ENCODE results near the gene RSU1. TPM values are rescaled to one million over a fixed set of nuclear protein-coding genes. Genes with fewer than 3 reads are reported as not detected.
A peak's percentile ranks its signal among the peaks of the same experiment; 100 is the strongest.

Gene RSU1
- total and polyA plus RNA-seq, 10 of the 15 experiments (the other 5 are each of a cell fraction or from before 2014, with no cell fraction given), result 49.2 to 139 (median 81.3) TPM

DNA sequence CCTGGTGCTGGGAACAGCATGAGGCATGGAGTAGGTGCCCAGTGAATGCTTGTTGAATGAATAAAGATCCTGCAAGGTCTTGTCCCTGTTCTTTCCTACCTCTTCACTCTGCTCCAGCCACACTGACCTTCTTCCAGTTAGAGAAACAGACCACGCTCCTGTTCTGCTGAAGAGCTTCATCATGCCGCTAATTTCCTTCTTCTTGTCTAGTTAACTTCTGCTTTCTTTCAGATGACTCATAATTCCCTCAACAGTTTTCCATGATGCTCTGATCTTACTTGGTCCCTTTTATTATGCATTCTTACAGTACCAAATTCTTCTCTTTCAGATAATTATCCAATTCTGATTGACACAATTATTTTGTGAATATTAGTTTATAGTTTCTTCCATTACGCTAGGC lies 236.0 kb downstream of the RSU1 start:
- Histone ChIP-seq H3K4me2 (ENCODE audit: control insufficient read depth, insufficient read depth) (no peak overlapping the region), H3K27ac (ENCODE audit: control insufficient read depth, insufficient read depth) (no peak overlapping the region), H3K9ac (ENCODE audit: control insufficient read depth, insufficient read depth, low read length) (no peak overlapping the region), H3K27me3 (replicated peaks in 1 of 2; ENCODE audit: control insufficient read depth in 2 of 2, insufficient read depth in 2 of 2, low read length in 1 of 2) (no peaks in the 10 kb centered on the region), H3K4me1 (ENCODE audit: control insufficient read depth, insufficient read depth, low read length) (peaks cover 18% of the 10 kb centered on the region), H3K79me2 (ENCODE audit: control insufficient read depth, insufficient read depth, low read length) (no peaks in the 10 kb centered on the region), H4K20me1 (ENCODE audit: control insufficient read depth, insufficient read depth) (no peaks in the 10 kb centered on the region), H3K4me3 (no peak overlapping the region), H3K36me3 (ENCODE audit: control insufficient read depth in 2 of 2, insufficient read depth in 2 of 2, low read length in 1 of 2) (no peaks in the 10 kb centered on the region), H2AFZ (ENCODE audit: control insufficient read depth, low read depth, low read length) (no peak overlapping the region), H3K9me3 (replicated peaks; ENCODE audit: control insufficient read depth, insufficient read depth, low read length) (no peaks in the 10 kb centered on the region; the same call in 2 of the 3 replicates)
- in situ Hi-C loops (cut with MboI) (no loop called here), intact Hi-C loops (cut with micrococcal nuclease; ENCODE audit: unreplicated experiment) (loop anchor here (10.0 kb wide), 3 partner anchors 654 to 1714 kb away; partner anchors contain the start of genes DCLRE1C and MEIG1)
- CTCF ChIA-PET, result no interaction called here
- DNase-seq (ENCODE audit: low read depth, low spot score), result no peak
- WGBS (ENCODE audit: insufficient coverage, insufficient replicate concordance, low lambda C conversion rate, missing lambda C conversion rate), result 49% methylated on average over 3 of the region's 3 CpGs
- no TSS peak for BruUV-seq (replicated peaks)
- TF ChIP-seq TCF3 (IDR thresholded peaks at IDR 0.05; ENCODE audit: borderline replicate concordance, insufficient read depth, low read depth, low read length) (no peak), TCF7 (IDR thresholded peaks at IDR 0.05; ENCODE audit: borderline replicate concordance) (no peak), ASH2L (IDR thresholded peaks at IDR 0.05; ENCODE audit: borderline replicate concordance, low read depth) (no peak), RUNX3 (IDR thresholded peaks at IDR 0.05; ENCODE audit: low read length) (no peak), NBN (IDR thresholded peaks at IDR 0.05) (no peak)
- SMC1A ChIA-PET (ENCODE audit: uncharacterized antibody, unreplicated experiment), result no interaction called here
- POLR2A ChIA-PET, result no interaction called here
- ATAC-seq, result no peak
- RAD21 ChIA-PET (ENCODE audit: unreplicated experiment), result no interaction called here
- FAIRE-seq, result no peak

DNA sequence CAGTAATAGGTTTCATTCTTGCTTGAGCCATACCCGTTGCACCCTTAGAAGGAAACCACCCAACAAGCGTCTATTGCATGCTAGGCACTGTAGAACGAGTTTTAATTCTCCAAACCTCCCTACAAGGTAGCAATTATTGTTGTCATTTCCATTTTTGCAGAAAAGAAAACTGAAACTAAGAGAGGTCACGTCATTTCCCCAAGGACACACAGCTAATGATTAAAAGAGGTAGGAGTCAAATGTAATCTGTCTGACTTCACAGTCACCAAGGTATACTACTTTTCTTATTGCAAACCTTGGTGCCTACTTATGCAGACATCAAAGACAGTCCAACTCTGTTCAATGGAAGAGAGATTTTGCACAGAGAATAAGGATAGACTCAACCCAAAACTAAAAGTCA lies 246.5 kb downstream of the RSU1 start:
- H3K9ac ChIP-seq (ENCODE audit: control insufficient read depth, insufficient read depth, low read length), result no peak overlapping the region
- intact Hi-C loops (cut with micrococcal nuclease; ENCODE audit: unreplicated experiment) (loop anchor here (1.0 kb wide), 1 partner anchor 16 kb away; no protein-coding TSS in a partner anchor), in situ Hi-C loops (cut with MboI) (no loop called here)
- H2AFZ ChIP-seq (ENCODE audit: control insufficient read depth, low read depth, low read length), result peak overlapping the region; percentile 3
- DNase-seq (ENCODE audit: low read depth, low spot score), result peak; percentile 69
- H3K4me1 ChIP-seq (ENCODE audit: control insufficient read depth, insufficient read depth, low read length), result peaks cover 8% of the 10 kb centered on the region; the same call in 1 of the 2 replicates
- peak overlapping the region; percentile 19; the same call in 1 of the 2 replicates for H3K4me2 ChIP-seq (ENCODE audit: control insufficient read depth, insufficient read depth)
- no peaks in the 10 kb centered on the region for H3K9me3 ChIP-seq (replicated peaks; ENCODE audit: control insufficient read depth, insufficient read depth, low read length)
- WGBS (ENCODE audit: insufficient coverage, insufficient replicate concordance, low lambda C conversion rate, missing lambda C conversion rate), result 2% methylated on average over 4 of the region's 4 CpGs
- H4K20me1 ChIP-seq (ENCODE audit: control insufficient read depth, insufficient read depth), result no peaks in the 10 kb centered on the region
- no peaks in the 10 kb centered on the region for H3K79me2 ChIP-seq (ENCODE audit: control insufficient read depth, insufficient read depth, low read length)
- ChIA-PET SMC1A (ENCODE audit: uncharacterized antibody, unreplicated experiment) (interaction anchor here (1.0 to 3.6 kb wide), 2 partner anchors 14 to 134 kb away, joined by 3 to 29 read pairs; partner anchors contain the start of gene PTER), POLR2A (interaction anchor here (2.5 to 2.9 kb wide), 2 partner anchors 12 to 14 kb away, joined by 6 to 8 read pairs; no protein-coding TSS in a partner anchor), CTCF (interaction anchor here (3.4 kb wide), 1 partner anchor 14 kb away, joined by 14 read pairs; no protein-coding TSS in a partner anchor), RAD21 (ENCODE audit: unreplicated experiment) (interaction anchor here (1.2 to 2.7 kb wide), 4 partner anchors 8 to 16 kb away, joined by 4 to 21 read pairs (median 4); no protein-coding TSS in a partner anchor)
- peak overlapping the region; percentile 4; the same call in 1 of the 2 replicates for H3K4me3 ChIP-seq
- peak; percentile 96 for ATAC-seq
- no peaks in the 10 kb centered on the region for H3K27me3 ChIP-seq (replicated peaks in 1 of 2; ENCODE audit: control insufficient read depth in 2 of 2, insufficient read depth in 2 of 2, low read length in 1 of 2)
- H3K36me3 ChIP-seq (ENCODE audit: control insufficient read depth in 2 of 2, insufficient read depth in 2 of 2, low read length in 1 of 2), result no peaks in the 10 kb centered on the region
- BruUV-seq (replicated peaks), result no TSS peak
- H3K27ac ChIP-seq (ENCODE audit: control insufficient read depth, insufficient read depth), result peak overlapping the region; percentile 21; the same call in 1 of the 2 replicates
- peak; percentile 66 for FAIRE-seq
- TF ChIP-seq SMAD5 (IDR thresholded peaks at IDR 0.05; ENCODE audit: low read depth), result no peak
- TF ChIP-seq CHD2 (IDR thresholded peaks at IDR 0.05; ENCODE audit: borderline replicate concordance, low read depth, low read length), result no peak
- TF ChIP-seq NFXL1 (IDR thresholded peaks at IDR 0.05; ENCODE audit: borderline replicate concordance), result no peak
- no peak for TF ChIP-seq LARP7 (IDR thresholded peaks at IDR 0.05)
- no peak for TF ChIP-seq WRNIP1 (IDR thresholded peaks at IDR 0.05; ENCODE audit: borderline replicate concordance, low read depth, low read length)
- TF ChIP-seq FOXM1 (IDR thresholded peaks at IDR 0.05; ENCODE audit: low read depth, low read length), result 0 out of 2 replicates have a peak, but pooled peaks have one; percentile 29
- no peak for TF ChIP-seq NBN (IDR thresholded peaks at IDR 0.05)
- TF ChIP-seq TAF1 (IDR thresholded peaks at IDR 0.05; ENCODE audit: borderline replicate concordance, low read depth, low read length), result no peak
- TF ChIP-seq SRF (IDR thresholded peaks at IDR 0.05; ENCODE audit: low read depth in 2 of 2, low read length in 2 of 2), result no peak
- TF ChIP-seq RCOR1 (conservative IDR thresholded peaks at IDR 0.05; ENCODE audit: low read depth, low read length), result no peak
- TF ChIP-seq STAT3 (IDR thresholded peaks at IDR 0.05; ENCODE audit: low read depth, low read length), result no peak
- no peak for TF ChIP-seq TARDBP (IDR thresholded peaks at IDR 0.05; ENCODE audit: borderline replicate concordance)
- TF ChIP-seq EGR1 (IDR thresholded peaks at IDR 0.05; ENCODE audit: borderline replicate concordance in 1 of 2, low read depth in 2 of 2, low read length in 2 of 2), result no peak
- 0 out of 2 replicates have a peak, but pooled peaks have one; percentile 13 for TF ChIP-seq MEF2A (IDR thresholded peaks at IDR 0.05; ENCODE audit: insufficient read depth, low read depth, low read length)
- TF ChIP-seq TCF7 (IDR thresholded peaks at IDR 0.05; ENCODE audit: borderline replicate concordance), result 0 out of 2 replicates have a peak, but pooled peaks have one; percentile 51
